GM18951 (cell line): ENCODE data around the gene SLCO1B1.

Experiments
- POLR2A ChIP-seq: IDR thresholded peaks from 4 replicates; pipeline ENCODE4 v1.6.1; 2011; ENCODE audit warnings: mild to moderate bottlenecking; ENCODE audit not compliant: insufficient read length, insufficient read depth; ENCODE audit errors: extremely low read depth
- in situ Hi-C: fragments of 300-500 bp; cut with MboI; formaldehyde crosslinking; loops from one replicate; pipeline ENCODE4 v1.12.0; 2022; ENCODE audit warnings: low sequenced_read_pairs, mixed read lengths, inconsistent platforms; ENCODE audit not compliant: unreplicated experiment

The SLCO1B1 gene

GRCh38 chr12:21248679-21249078, 117.7 kb downstream of the SLCO1B1 start:
- TF ChIP-seq POLR2A: no peak
- in situ Hi-C loops: no loop called here

GRCh38 chr12:21252070-21252469, 121.1 kb downstream of the SLCO1B1 start:
- TF ChIP-seq POLR2A: no peak
- in situ Hi-C loops: no loop called here

GRCh38 chr12:21257172-21257571, 126.2 kb downstream of the SLCO1B1 start:
- in situ Hi-C loops: no loop called here
- TF ChIP-seq POLR2A: no peak

GRCh38 chr12:21264232-21264631, 133.2 kb downstream of the SLCO1B1 start:
- in situ Hi-C loops: no loop called here
- no peak for TF ChIP-seq POLR2A

GRCh38 chr12:21265932-21266331, 134.9 kb downstream of the SLCO1B1 start:
- no peak for TF ChIP-seq POLR2A
- in situ Hi-C loops: no loop called here

GRCh38 chr12:21276826-21277225, 145.8 kb downstream of the SLCO1B1 start:
- in situ Hi-C loops: no loop called here
- no peak for TF ChIP-seq POLR2A
